H9 (cell line): ENCODE results near the gene AFF4. TPM values are rescaled to one million over a fixed set of nuclear protein-coding genes. Genes with fewer than 3 reads are reported as not detected.

ENCODE experiments used
- DNase-seq: peaks from one replicate; pipeline ENCODE4 v3.0.0-alpha.2; 2017
- H2AFZ ChIP-seq: one replicate; pipeline ENCODE4 v1.6.1; 2013; ENCODE audit warnings: mild to moderate bottlenecking, low read length, control low read depth, moderate library complexity
- H2AK5ac ChIP-seq: 2 replicates; pipeline ENCODE4 v1.6.1; 2013; ENCODE audit warnings: low read length, control low read depth, mixed read lengths; ENCODE audit not compliant: insufficient read length
- H2BK120ac ChIP-seq: one replicate; pipeline ENCODE4 v1.6.1; 2013; ENCODE audit warnings: low read depth, mild to moderate bottlenecking, low read length, control low read depth, inconsistent platforms; ENCODE audit not compliant: poor library complexity, severe bottlenecking
- H2BK12ac ChIP-seq: 2 replicates; pipeline ENCODE4 v1.6.1; 2013; ENCODE audit warnings: low read length, control low read depth, mixed read lengths, low read depth; ENCODE audit not compliant: insufficient read length
- H2BK15ac ChIP-seq: 2 replicates; pipeline ENCODE4 v1.6.1; 2013; ENCODE audit warnings: low read depth, low read length, control low read depth
- H2BK20ac ChIP-seq: one replicate; pipeline ENCODE4 v1.6.1; 2013; ENCODE audit warnings: low read depth, mild to moderate bottlenecking, low read length, control low read depth, inconsistent platforms; ENCODE audit not compliant: poor library complexity, severe bottlenecking
- H2BK5ac ChIP-seq: 2 replicates; pipeline ENCODE4 v1.6.1; 2013; ENCODE audit warnings: low read length, control low read depth, mixed read lengths; ENCODE audit not compliant: insufficient read length
- H3K14ac ChIP-seq: 2 replicates; pipeline ENCODE4 v1.6.1; 2013; ENCODE audit warnings: low read length, control low read depth; ENCODE audit not compliant: insufficient read depth
- H3K18ac ChIP-seq: 2 replicates; pipeline ENCODE4 v1.6.1; 2013; ENCODE audit warnings: low read depth, mild to moderate bottlenecking, mixed read lengths, low read length, control low read depth; ENCODE audit not compliant: insufficient read length
- H3K23ac ChIP-seq: 2 replicates; pipeline ENCODE4 v1.6.1; 2013; ENCODE audit warnings: low read length, control low read depth, mixed read lengths, low read depth; ENCODE audit not compliant: insufficient read length
- H3K23me2 ChIP-seq: 2 replicates; pipeline ENCODE4 v1.6.1; 2013; ENCODE audit warnings: low read depth, mild to moderate bottlenecking, mixed read lengths, low read length, control low read depth; ENCODE audit not compliant: insufficient read length, poor library complexity, severe bottlenecking
- H3K27ac ChIP-seq: 2 replicates; pipeline ENCODE4 v1.5.1; 2013; ENCODE audit warnings: low read length, control low read depth, mixed read lengths, low read depth; ENCODE audit not compliant: insufficient read length
- H3K27me3 ChIP-seq: 2 replicates; pipeline ENCODE4 v1.6.1; 2013; ENCODE audit warnings: low read length, control low read depth, inconsistent platforms; ENCODE audit not compliant: insufficient read depth
- H3K4ac ChIP-seq: 2 replicates; pipeline ENCODE4 v1.6.1; 2013; ENCODE audit warnings: low read depth, mild to moderate bottlenecking, control low read depth, inconsistent platforms, low read length, moderate library complexity
- H3K4me1 ChIP-seq: 2 replicates; pipeline ENCODE4 v1.6.1; 2013; ENCODE audit warnings: low read length, control low read depth, inconsistent platforms; ENCODE audit not compliant: insufficient read depth
- H3K4me2 ChIP-seq: 2 replicates; pipeline ENCODE4 v1.6.1; 2013; ENCODE audit warnings: low read length, control low read depth, mixed read lengths; ENCODE audit not compliant: insufficient read length, insufficient read depth
- H3K56ac ChIP-seq: 2 replicates; pipeline ENCODE4 v1.6.1; 2013; ENCODE audit warnings: low read depth, mild to moderate bottlenecking, mixed read lengths, low read length, control low read depth; ENCODE audit not compliant: insufficient read length
- H3K79me1 ChIP-seq: 2 replicates; pipeline ENCODE4 v1.6.1; 2013; ENCODE audit warnings: low read depth, mild to moderate bottlenecking, moderate library complexity, low read length, control low read depth, inconsistent platforms; ENCODE audit not compliant: insufficient read depth, poor library complexity, severe bottlenecking
- H3K79me2 ChIP-seq: 2 replicates; pipeline ENCODE4 v1.6.1; 2013; ENCODE audit warnings: low read length, control low read depth, inconsistent platforms; ENCODE audit not compliant: insufficient read depth
- H3K9ac ChIP-seq: 2 replicates; pipeline ENCODE4 v1.6.1; 2013; ENCODE audit warnings: low read length, control low read depth, mixed read lengths; ENCODE audit not compliant: insufficient read length; ENCODE audit errors: extremely low read depth
- H3K9me3 ChIP-seq: one replicate; pipeline ENCODE4 v1.6.1; 2013; ENCODE audit warnings: low read depth, low read length, inconsistent platforms; ENCODE audit not compliant: control insufficient read depth
- H3T11ph ChIP-seq: one replicate; pipeline ENCODE4 v1.6.1; 2013; ENCODE audit warnings: mild to moderate bottlenecking, low read length, control low read depth, inconsistent platforms
- H4K20me1 ChIP-seq: one replicate; pipeline ENCODE4 v1.6.1; 2013; ENCODE audit not compliant: control insufficient read depth, insufficient read length, insufficient read depth
- H4K5ac ChIP-seq: 2 replicates; pipeline ENCODE4 v1.6.1; 2013; ENCODE audit warnings: low read depth, mild to moderate bottlenecking, mixed read lengths, low read length, control low read depth; ENCODE audit not compliant: insufficient read length
- H4K8ac ChIP-seq: replicated peaks from 2 replicates; pipeline ENCODE4 v1.6.1; 2013; ENCODE audit warnings: low read length, control low read depth, mixed read lengths, low read depth; ENCODE audit not compliant: insufficient read length
- H4K91ac ChIP-seq: 2 replicates; pipeline ENCODE4 v1.6.1; 2013; ENCODE audit warnings: low read depth, mild to moderate bottlenecking, moderate library complexity, mixed read lengths, low read length, control low read depth; ENCODE audit not compliant: insufficient read length
- H3K27ac Mint-ChIP-seq, 3 experiments: 2 replicates in 2 of 3; 3 replicates in 1 of 3; pipeline ENCODE4 v1.8.0; 2020 to 2021; ENCODE audit warnings: mixed read lengths in 3 of 3, mild to moderate bottlenecking in 1 of 3, moderate library complexity in 1 of 3
- H3K27me3 Mint-ChIP-seq: 2 replicates; pipeline ENCODE4 v1.8.0; 2021; ENCODE audit warnings: low read depth, mild to moderate bottlenecking, moderate library complexity, mixed read lengths
- H3K36me3 Mint-ChIP-seq, 3 experiments: 2 replicates in 2 of 3; 3 replicates in 1 of 3; pipeline ENCODE4 v1.8.0; 2020 to 2021; ENCODE audit warnings: low read depth in 3 of 3, mixed read lengths in 3 of 3; ENCODE audit not compliant: insufficient read depth in 1 of 3
- H3K4me1 Mint-ChIP-seq, 2 experiments: 2 replicates each; pipeline ENCODE4 v1.8.0; 2020; ENCODE audit warnings: mixed read lengths in 2 of 2
- H3K4me3 Mint-ChIP-seq, 2 experiments: 2 replicates in 1 of 2; 3 replicates in 1 of 2; pipeline ENCODE4 v1.8.0; 2020 to 2021; ENCODE audit warnings: mild to moderate bottlenecking in 2 of 2, mixed read lengths in 2 of 2, moderate library complexity in 1 of 2
- H3K9me3 Mint-ChIP-seq, 2 experiments: 2 replicates in 1 of 2; 3 replicates in 1 of 2; pipeline ENCODE4 v1.8.0; 2020; ENCODE audit warnings: mild to moderate bottlenecking in 2 of 2, mixed read lengths in 2 of 2, moderate library complexity in 1 of 2
- WGBS: extraction: QIAGEN DNeasy Blood & Tissue Kit; methylation state at CpG from one replicate; pipeline ENCODE4 v1.1.7; 2013; ENCODE audit warnings: missing lambda C conversion rate, low lambda C conversion rate, mixed read lengths; ENCODE audit not compliant: insufficient read length; ENCODE audit errors: extremely low coverage; 5-methylcytosine and 5-hydroxymethylcytosine counted together
- total RNA-seq: library from RNA; stranded (reverse); gene quantifications from 2 replicates; pipeline ENCODE4 v1.2.1, GENCODE V29; 2021
- TF ChIP-seq, protein P1 (sequence below): fragments of 200-600 bp; sonication (generic); conservative IDR thresholded peaks from 3 replicates; pipeline ENCODE4 v1.8.0; 2021; ENCODE audit warnings: antibody characterized with exemption, mild to moderate bottlenecking

The AFF4 gene
- total RNA-seq, 1 experiment from 2014 or later = 73.2 TPM

DNA sequence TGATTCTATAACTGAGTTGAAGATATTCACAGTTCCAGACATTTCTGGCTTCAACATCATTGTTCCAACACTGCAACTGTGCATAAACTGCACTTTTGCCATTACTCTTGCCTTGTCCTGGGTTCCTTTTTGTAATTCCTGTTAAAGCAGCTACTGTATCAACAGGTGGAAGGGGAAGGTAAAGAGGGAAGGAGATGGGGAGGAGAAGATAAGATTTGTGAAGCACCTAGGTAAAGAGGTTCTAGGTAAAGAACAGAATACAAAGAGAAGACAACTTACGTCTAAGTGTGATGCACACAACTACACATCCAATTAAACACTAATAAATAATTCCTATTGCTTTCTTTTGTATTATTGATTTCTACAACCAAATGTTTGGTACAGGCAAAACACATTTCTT, 53.7 kb downstream of the AFF4 start:
- Histone ChIP-seq H3K23me2 (no peaks in the 10 kb centered on the region), H4K91ac (no peak overlapping the region), H4K8ac (no peak overlapping the region), H3K18ac (no peak overlapping the region), H2BK20ac (no peak overlapping the region), H3K79me2 (no peaks in the 10 kb centered on the region; the same call in 1 of the 2 replicates), H3K14ac (no peak overlapping the region), H3K23ac (no peak overlapping the region), H3K56ac (no peak overlapping the region), H3K9ac (no peak overlapping the region), H2BK12ac (no peak overlapping the region), H3K27me3 (no peaks in the 10 kb centered on the region), H2AK5ac (no peak overlapping the region), H2BK15ac (no peak overlapping the region), H3T11ph (no peak overlapping the region), H2BK120ac (no peak overlapping the region), H3K4me1 (no peaks in the 10 kb centered on the region), H2BK5ac (no peak overlapping the region), H3K4me2 (no peak overlapping the region), H2AFZ (no peak overlapping the region), H3K79me1 (peaks cover 7% of the 10 kb centered on the region), H4K5ac (no peak overlapping the region), H3K27ac (no peak overlapping the region), H3K9me3 (no peaks in the 10 kb centered on the region), H4K20me1 (no peaks in the 10 kb centered on the region), H3K4ac (no peak overlapping the region)
- Mint-ChIP-seq H3K27me3 (no peaks in the 10 kb centered on the region), H3K27ac (no peak overlapping the region), H3K9me3 (no peaks in the 10 kb centered on the region), H3K4me3 (no peak overlapping the region), H3K4me1 (peaks cover 7 to 9% of the 10 kb centered on the region in 2 experiments), H3K36me3 (peaks cover 10 to 29% (median 19%) of the 10 kb centered on the region in 3 experiments; a peak in 6 of 7 replicates)
- TF ChIP-seq, protein P1, sequence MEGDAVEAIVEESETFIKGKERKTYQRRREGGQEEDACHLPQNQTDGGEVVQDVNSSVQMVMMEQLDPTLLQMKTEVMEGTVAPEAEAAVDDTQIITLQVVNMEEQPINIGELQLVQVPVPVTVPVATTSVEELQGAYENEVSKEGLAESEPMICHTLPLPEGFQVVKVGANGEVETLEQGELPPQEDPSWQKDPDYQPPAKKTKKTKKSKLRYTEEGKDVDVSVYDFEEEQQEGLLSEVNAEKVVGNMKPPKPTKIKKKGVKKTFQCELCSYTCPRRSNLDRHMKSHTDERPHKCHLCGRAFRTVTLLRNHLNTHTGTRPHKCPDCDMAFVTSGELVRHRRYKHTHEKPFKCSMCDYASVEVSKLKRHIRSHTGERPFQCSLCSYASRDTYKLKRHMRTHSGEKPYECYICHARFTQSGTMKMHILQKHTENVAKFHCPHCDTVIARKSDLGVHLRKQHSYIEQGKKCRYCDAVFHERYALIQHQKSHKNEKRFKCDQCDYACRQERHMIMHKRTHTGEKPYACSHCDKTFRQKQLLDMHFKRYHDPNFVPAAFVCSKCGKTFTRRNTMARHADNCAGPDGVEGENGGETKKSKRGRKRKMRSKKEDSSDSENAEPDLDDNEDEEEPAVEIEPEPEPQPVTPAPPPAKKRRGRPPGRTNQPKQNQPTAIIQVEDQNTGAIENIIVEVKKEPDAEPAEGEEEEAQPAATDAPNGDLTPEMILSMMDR = no peak
- WGBS = no CpG with 5 or more reads among the region's 1 CpG
- DNase-seq = no peak
